Measurements from ENCODE around the gene MICA. TPM values are rescaled to one million over a fixed set of nuclear protein-coding genes. Genes with fewer than 3 reads are reported as not detected.

MICA gene
- total RNA-seq, 4 donors from 2014 or later, result 7.1 to 16.4 (median 15.2) TPM

GRCh38 chr6:31375699-31376098, 27.7 kb upstream of the MICA start:
- Histone ChIP-seq H3K9me3 (peaks cover 4% of the 10 kb centered on the region), H3K4me3 (no peak overlapping the region), H3K36me3 (no peaks in the 10 kb centered on the region), H3K27ac (no peak overlapping the region), H3K4me1 (no peaks in the 10 kb centered on the region), H3K27me3 (peaks cover 41% of the 10 kb centered on the region)
- no peak for TF ChIP-seq POLR2AphosphoS5 (IDR thresholded peaks at IDR 0.05)
- no peak for TF ChIP-seq CTCF (IDR thresholded peaks at IDR 0.05)
- no peak for TF ChIP-seq EP300 (IDR thresholded peaks at IDR 0.05)
- no peak for TF ChIP-seq POLR2A (IDR thresholded peaks at IDR 0.05)
- no peak for DNase-seq (ENCODE audit: low spot score in 2 of 2)

- no peaks in the 10 kb centered on the region for H3K4me1 ChIP-seq
- H3K27me3 ChIP-seq, result peaks cover 39% of the 10 kb centered on the region
- no peak overlapping the region for H3K27ac ChIP-seq
- WGBS, result no CpG with 5 or more reads among the region's 4 CpGs
- TF ChIP-seq POLR2AphosphoS5 (IDR thresholded peaks at IDR 0.05), result no peak
- TF ChIP-seq EP300 (IDR thresholded peaks at IDR 0.05), result no peak
- no peak for TF ChIP-seq POLR2A (IDR thresholded peaks at IDR 0.05)
- no peak for TF ChIP-seq CTCF (IDR thresholded peaks at IDR 0.05)
- DNase-seq (ENCODE audit: low spot score in 2 of 2), result no peak
- H3K4me3 ChIP-seq, result no peak overlapping the region
- peaks cover 3% of the 10 kb centered on the region for H3K9me3 ChIP-seq
- H3K36me3 ChIP-seq, result no peaks in the 10 kb centered on the region
Observed at GRCh38 chr6:31377029-31377428, 26.4 kb upstream of the MICA start.

- TF ChIP-seq EP300 (IDR thresholded peaks at IDR 0.05), result no peak
- TF ChIP-seq POLR2A (IDR thresholded peaks at IDR 0.05), result no peak
- no peak for TF ChIP-seq CTCF (IDR thresholded peaks at IDR 0.05)
- Histone ChIP-seq H3K27ac (no peak overlapping the region), H3K4me1 (no peaks in the 10 kb centered on the region), H3K36me3 (no peaks in the 10 kb centered on the region), H3K4me3 (no peak overlapping the region), H3K9me3 (no peaks in the 10 kb centered on the region), H3K27me3 (peaks cover 36% of the 10 kb centered on the region)
- DNase-seq (ENCODE audit: low spot score in 2 of 2), result no peak
- WGBS, result 60% methylated on average over 6 of the region's 9 CpGs
Observed at GRCh38 chr6:31378062-31378720, 25.2 kb upstream of the MICA start.

GRCh38 chr6:31378721-31379103, 24.7 kb upstream of the MICA start:
- Histone ChIP-seq H3K4me1 (no peaks in the 10 kb centered on the region), H3K27ac (no peak overlapping the region), H3K4me3 (no peak overlapping the region), H3K9me3 (no peaks in the 10 kb centered on the region), H3K36me3 (no peaks in the 10 kb centered on the region), H3K27me3 (peaks cover 36% of the 10 kb centered on the region)
- 66% methylated on average over 5 of the region's 6 CpGs for WGBS
- no peak for DNase-seq (ENCODE audit: low spot score in 2 of 2)
- no peak for TF ChIP-seq CTCF (IDR thresholded peaks at IDR 0.05)
- TF ChIP-seq POLR2A (IDR thresholded peaks at IDR 0.05), result no peak
- no peak for TF ChIP-seq POLR2AphosphoS5 (IDR thresholded peaks at IDR 0.05)
- no peak for TF ChIP-seq EP300 (IDR thresholded peaks at IDR 0.05)

- TF ChIP-seq CTCF (IDR thresholded peaks at IDR 0.05), result no peak
- no peak for TF ChIP-seq EP300 (IDR thresholded peaks at IDR 0.05)
- TF ChIP-seq POLR2A (IDR thresholded peaks at IDR 0.05), result no peak
- TF ChIP-seq POLR2AphosphoS5 (IDR thresholded peaks at IDR 0.05), result no peak
- no peaks in the 10 kb centered on the region for H3K4me1 ChIP-seq
- no peak overlapping the region for H3K4me3 ChIP-seq
- no peak overlapping the region for H3K27ac ChIP-seq
- peaks cover 36% of the 10 kb centered on the region for H3K27me3 ChIP-seq
- H3K36me3 ChIP-seq, result no peaks in the 10 kb centered on the region
- no peak for DNase-seq (ENCODE audit: low spot score in 2 of 2)
- H3K9me3 ChIP-seq, result no peaks in the 10 kb centered on the region
- WGBS, result 38% methylated on average over 8 of the region's 10 CpGs
Observed at GRCh38 chr6:31379850-31380249, 23.5 kb upstream of the MICA start.

Data from suprapubic skin (tissue), 4 donors.